ENCODE data around the gene STX2. TPM values are rescaled to one million over a fixed set of nuclear protein-coding genes. Genes with fewer than 3 reads are reported as not detected.
A peak's percentile ranks its signal among the peaks of the same experiment; 100 is the strongest.

STX2 gene
- total and polyA plus RNA-seq, 3 donors from 2014 or later: 27.3 to 39.5 (median 33.5) TPM

DNA sequence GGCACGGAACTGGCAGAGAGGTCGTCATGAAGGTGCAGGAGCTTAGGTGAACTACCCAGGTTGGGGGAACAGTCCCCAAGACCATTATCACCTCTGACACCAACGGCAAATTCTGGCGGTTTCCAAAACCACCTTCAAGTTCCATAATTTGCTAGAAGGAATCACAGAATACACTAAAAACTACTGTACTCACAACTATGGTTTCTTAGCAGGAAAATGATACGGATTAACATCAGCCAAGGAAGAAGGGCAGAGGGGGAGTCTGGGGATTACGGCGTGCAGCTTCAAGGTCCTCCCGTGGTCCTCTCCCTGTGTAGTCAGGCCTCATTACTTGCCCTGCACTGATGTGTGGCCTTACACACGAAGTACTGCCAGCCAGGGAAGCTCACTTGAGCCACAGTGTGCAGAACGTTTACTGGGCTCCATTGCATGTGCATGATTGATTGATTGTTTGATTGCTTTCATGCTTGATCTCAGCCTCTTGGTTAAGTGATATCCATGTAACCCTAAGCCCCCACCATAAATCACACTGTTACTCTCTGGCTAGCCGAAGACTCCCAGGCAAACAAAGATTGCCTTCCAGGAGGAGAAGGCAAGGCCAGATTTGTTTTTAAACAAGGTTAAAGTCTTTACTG is 837 bp upstream of the STX2 start:
- H3K9me3 ChIP-seq: no peaks in the 10 kb centered on the region
- H3K27me3 ChIP-seq: no peaks in the 10 kb centered on the region
- TF ChIP-seq, protein P1, sequence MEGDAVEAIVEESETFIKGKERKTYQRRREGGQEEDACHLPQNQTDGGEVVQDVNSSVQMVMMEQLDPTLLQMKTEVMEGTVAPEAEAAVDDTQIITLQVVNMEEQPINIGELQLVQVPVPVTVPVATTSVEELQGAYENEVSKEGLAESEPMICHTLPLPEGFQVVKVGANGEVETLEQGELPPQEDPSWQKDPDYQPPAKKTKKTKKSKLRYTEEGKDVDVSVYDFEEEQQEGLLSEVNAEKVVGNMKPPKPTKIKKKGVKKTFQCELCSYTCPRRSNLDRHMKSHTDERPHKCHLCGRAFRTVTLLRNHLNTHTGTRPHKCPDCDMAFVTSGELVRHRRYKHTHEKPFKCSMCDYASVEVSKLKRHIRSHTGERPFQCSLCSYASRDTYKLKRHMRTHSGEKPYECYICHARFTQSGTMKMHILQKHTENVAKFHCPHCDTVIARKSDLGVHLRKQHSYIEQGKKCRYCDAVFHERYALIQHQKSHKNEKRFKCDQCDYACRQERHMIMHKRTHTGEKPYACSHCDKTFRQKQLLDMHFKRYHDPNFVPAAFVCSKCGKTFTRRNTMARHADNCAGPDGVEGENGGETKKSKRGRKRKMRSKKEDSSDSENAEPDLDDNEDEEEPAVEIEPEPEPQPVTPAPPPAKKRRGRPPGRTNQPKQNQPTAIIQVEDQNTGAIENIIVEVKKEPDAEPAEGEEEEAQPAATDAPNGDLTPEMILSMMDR (IDR thresholded peaks at IDR 0.05): no peak
- no peak for TF ChIP-seq POLR2A (IDR thresholded peaks at IDR 0.05)
- intact Hi-C loops (cut with DNase I; ENCODE audit: low total_unique reads): no loop called here
- H3K27ac ChIP-seq: peak overlapping the region in 1 of 2 donors; percentile 77
- 32 to 34% methylated on average over 11 of the region's 11 CpGs for WGBS, 2 donors
- no peaks in the 10 kb centered on the region for H3K36me3 ChIP-seq (ENCODE audit: low read depth, missing control alignments)
- H3K4me1 ChIP-seq: peaks cover 13% of the 10 kb centered on the region
- DNase-seq: no peak
- H3K4me3 ChIP-seq: peak overlapping the region; percentile 54 to 95

- Histone ChIP-seq H3K27me3 (no peaks in the 10 kb centered on the region), H3K9me3 (no peaks in the 10 kb centered on the region), H3K4me1 (peaks cover 13% of the 10 kb centered on the region), H3K27ac (peak overlapping the region; percentile 55 to 77), H3K36me3 (ENCODE audit: low read depth, missing control alignments) (no peaks in the 10 kb centered on the region), H3K4me3 (peak overlapping the region; percentile 77 to 95)
- DNase-seq: peak; percentile 35
- 2 to 5% methylated on average over 10 to 33 of the region's 38 CpGs for WGBS, 2 donors
- intact Hi-C loops (cut with DNase I; ENCODE audit: low total_unique reads): no loop called here
- TF ChIP-seq POLR2A (IDR thresholded peaks at IDR 0.05): no peak
- TF ChIP-seq, protein P1 (IDR thresholded peaks at IDR 0.05): no peak
These were observed 633 bp downstream of the STX2 start for GRCh38 chr12:130838284-130838950.

GRCh38 chr12:130835436-130835835 is 3.6 kb downstream of the STX2 start:
- Histone ChIP-seq H3K4me3 (no peak overlapping the region), H3K9me3 (no peaks in the 10 kb centered on the region), H3K36me3 (ENCODE audit: low read depth, missing control alignments) (no peaks in the 10 kb centered on the region), H3K27ac (no peak overlapping the region), H3K4me1 (peaks cover 20% of the 10 kb centered on the region), H3K27me3 (no peaks in the 10 kb centered on the region)
- no peak for TF ChIP-seq POLR2A (IDR thresholded peaks at IDR 0.05)
- TF ChIP-seq, protein P1 (IDR thresholded peaks at IDR 0.05): no peak
- 88 to 90% methylated on average over 6 of the region's 6 CpGs for WGBS, 2 donors
- no peak for DNase-seq
- intact Hi-C loops (cut with DNase I; ENCODE audit: low total_unique reads): no loop called here

DNA sequence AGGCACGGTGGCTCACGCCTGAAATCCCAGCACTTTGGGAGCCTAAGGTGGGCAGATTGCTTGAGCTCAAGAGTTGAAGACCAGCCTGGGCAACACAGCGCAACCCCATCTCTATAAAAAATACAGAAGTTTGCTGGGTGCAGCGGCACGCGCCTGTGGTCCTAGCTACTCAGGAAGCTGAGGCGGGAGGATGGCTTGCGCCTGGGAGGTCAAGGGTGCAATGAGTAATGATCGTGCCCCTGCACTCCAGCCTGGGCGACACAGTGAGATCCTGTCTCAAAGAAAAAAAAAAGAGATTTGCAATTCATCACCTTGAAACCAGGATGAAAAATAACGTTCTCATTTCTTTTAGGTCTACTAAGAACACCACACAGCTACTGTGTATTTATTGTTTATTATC is 4.0 kb downstream of the STX2 start:
- peaks cover 19% of the 10 kb centered on the region for H3K4me1 ChIP-seq
- WGBS, 2 donors: 80 to 86% methylated on average over 11 of the region's 11 CpGs
- TF ChIP-seq, protein P1 (IDR thresholded peaks at IDR 0.05): no peak
- no peak for TF ChIP-seq POLR2A (IDR thresholded peaks at IDR 0.05)

More for the DNA sequence above, 4.0 kb downstream of the STX2 start:
- Histone ChIP-seq H3K9me3 (no peaks in the 10 kb centered on the region), H3K27me3 (no peaks in the 10 kb centered on the region), H3K36me3 (ENCODE audit: low read depth, missing control alignments) (no peaks in the 10 kb centered on the region), H3K4me3 (no peak overlapping the region), H3K27ac (no peak overlapping the region)
- intact Hi-C loops (cut with DNase I; ENCODE audit: low total_unique reads): no loop called here
- DNase-seq: no peak

All from testis (tissue), 3 donors.